ENCODE measurements around the gene WAS.

WAS gene

DNA sequence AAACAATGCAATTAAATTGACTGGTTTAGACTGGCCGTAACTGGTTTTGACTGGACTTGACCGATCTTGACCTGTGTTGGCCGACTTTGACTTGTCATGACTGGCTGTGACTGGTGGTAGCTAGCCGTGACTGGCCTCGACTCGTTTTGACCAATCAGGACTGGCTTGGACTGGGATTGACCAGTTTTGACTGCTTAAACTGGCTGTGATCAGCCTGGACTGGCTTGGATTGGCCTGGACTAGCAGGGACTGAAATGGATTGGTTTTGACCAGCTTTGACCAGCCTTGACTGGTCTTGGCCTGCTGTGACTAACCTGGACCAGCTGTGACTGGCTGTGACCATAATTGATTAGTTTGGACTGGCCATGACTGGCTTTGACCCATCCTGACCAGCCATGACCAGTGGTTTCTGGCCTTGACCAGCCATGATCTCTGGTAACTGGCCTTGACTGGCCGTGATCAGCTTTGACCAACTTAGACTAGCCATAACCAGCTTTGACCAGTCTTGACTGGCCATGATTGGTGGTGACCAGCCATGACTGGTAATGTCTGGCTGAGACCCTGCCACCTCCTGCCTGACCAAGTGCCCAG, 26.0 kb downstream of the WAS start:
- H3K4me1 ChIP-seq (ENCODE audit: control insufficient read depth, insufficient read depth, low read depth, low read length): no peaks in the 10 kb centered on the region
- no peak overlapping the region for H3K4me2 ChIP-seq (ENCODE audit: low read length, poor library complexity, severe bottlenecking)
- no peak overlapping the region for H3K18ac ChIP-seq (ENCODE audit: low read depth in 1 of 2, low read length in 2 of 2)
- H3K36me3 ChIP-seq (ENCODE audit: control insufficient read depth in 1 of 2, insufficient read depth in 2 of 2, low read depth in 1 of 2, low read length in 2 of 2): peaks cover 0 to 39% of the 10 kb centered on the region in 2 experiments
- H3K27me3 ChIP-seq (ENCODE audit: control insufficient read depth in 1 of 2, insufficient read depth in 1 of 2, low read length in 2 of 2): peaks cover 0 to 23% of the 10 kb centered on the region in 2 experiments
- H3K79me1 ChIP-seq (replicated peaks; ENCODE audit: low read length, poor library complexity, severe bottlenecking): peaks cover 17% of the 10 kb centered on the region
- H2BK5ac ChIP-seq (ENCODE audit: low read depth, low read length, poor library complexity, severe bottlenecking): no peak overlapping the region
- H3K9ac ChIP-seq (ENCODE audit: low read length): no peak overlapping the region
- no peak overlapping the region for H2AFZ ChIP-seq (ENCODE audit: low read depth, low read length)
- H2BK12ac ChIP-seq (ENCODE audit: low read length in 2 of 2): no peak overlapping the region
- H3K14ac ChIP-seq (ENCODE audit: low read length in 2 of 2): no peak overlapping the region
- WGBS: 97% methylated on average over 6 of the region's 7 CpGs
- H2BK120ac ChIP-seq (ENCODE audit: low read depth, low read length): no peak overlapping the region
- H2BK15ac ChIP-seq (ENCODE audit: low read depth, poor library complexity, severe bottlenecking): no peak overlapping the region
- H3K9me3 ChIP-seq (ENCODE audit: control insufficient read depth, low read length): no peaks in the 10 kb centered on the region
- H3K4ac ChIP-seq (ENCODE audit: low read depth in 1 of 2, low read length in 2 of 2): no peak overlapping the region
- no peak overlapping the region for H4K91ac ChIP-seq (ENCODE audit: low read length)
- no peak overlapping the region for H3K23ac ChIP-seq (ENCODE audit: low read length in 2 of 2)
- H2AK5ac ChIP-seq (ENCODE audit: low read length, severe bottlenecking): no peak overlapping the region
- DNase-seq: no peak
- H4K8ac ChIP-seq (ENCODE audit: low read length): no peak overlapping the region
- H3K27ac ChIP-seq (ENCODE audit: low read length, poor library complexity, severe bottlenecking): no peak overlapping the region
- H3K4me3 ChIP-seq (ENCODE audit: insufficient read depth in 1 of 2, low read depth in 1 of 2, low read length in 2 of 2): no peak overlapping the region

DNA sequence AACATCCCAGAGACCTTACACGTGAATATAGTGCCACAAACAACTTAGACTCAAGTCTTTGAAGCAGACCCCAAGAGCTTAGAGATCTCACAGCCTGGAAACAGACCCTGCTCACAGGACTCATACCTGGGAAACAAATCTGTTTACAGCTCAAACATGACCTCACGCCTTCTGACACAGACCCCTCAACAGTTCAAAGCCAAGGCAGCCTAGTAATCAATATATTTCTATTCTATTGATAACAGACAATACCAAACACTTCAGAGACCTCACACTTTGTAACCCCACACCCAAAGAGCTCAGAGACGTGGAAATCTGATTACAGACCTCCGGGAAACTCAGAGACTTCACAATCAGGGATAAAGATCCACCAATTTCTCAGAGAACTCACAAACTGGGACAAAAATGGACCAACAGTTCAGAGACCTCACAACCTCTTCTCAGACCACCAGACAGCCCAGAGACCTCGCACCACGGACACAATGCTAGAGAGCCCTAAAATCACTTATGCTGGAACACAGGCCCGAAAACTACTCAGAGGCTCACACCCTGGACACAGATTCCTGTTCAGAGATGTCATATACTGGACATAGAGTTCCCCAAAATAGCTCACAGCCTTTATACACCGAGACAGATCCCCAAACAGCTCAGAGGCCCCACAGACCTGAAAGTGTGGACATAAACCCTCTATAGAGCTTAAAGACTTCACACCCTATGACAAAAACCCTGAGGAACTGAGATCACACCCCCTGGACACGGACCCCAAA, 27.7 kb downstream of the WAS start:
- H3K4me1 ChIP-seq (ENCODE audit: control insufficient read depth, insufficient read depth, low read depth, low read length): no peaks in the 10 kb centered on the region
- no peak overlapping the region for H4K8ac ChIP-seq (ENCODE audit: low read length)
- no peak overlapping the region for H3K27ac ChIP-seq (ENCODE audit: low read length, poor library complexity, severe bottlenecking)
- H2AFZ ChIP-seq (ENCODE audit: low read depth, low read length): no peak overlapping the region
- no peak overlapping the region for H3K9ac ChIP-seq (ENCODE audit: low read length)
- H2BK12ac ChIP-seq (ENCODE audit: low read length in 2 of 2): no peak overlapping the region
- no peak overlapping the region for H2BK15ac ChIP-seq (ENCODE audit: low read depth, poor library complexity, severe bottlenecking)
- peaks cover 8% of the 10 kb centered on the region for H3K79me1 ChIP-seq (replicated peaks; ENCODE audit: low read length, poor library complexity, severe bottlenecking)
- H3K23ac ChIP-seq (ENCODE audit: low read length in 2 of 2): no peak overlapping the region
- no peak overlapping the region for H2AK5ac ChIP-seq (ENCODE audit: low read length, severe bottlenecking)
- no peak overlapping the region for H3K14ac ChIP-seq (ENCODE audit: low read length in 2 of 2)
- no peaks in the 10 kb centered on the region for H3K9me3 ChIP-seq (ENCODE audit: control insufficient read depth, low read length)
- 89% methylated on average over 9 of the region's 9 CpGs for WGBS
- no peak overlapping the region for H3K4me3 ChIP-seq (ENCODE audit: insufficient read depth in 1 of 2, low read depth in 1 of 2, low read length in 2 of 2)
- H3K27me3 ChIP-seq (ENCODE audit: control insufficient read depth in 1 of 2, insufficient read depth in 1 of 2, low read length in 2 of 2): peaks cover 0 to 23% of the 10 kb centered on the region in 2 experiments
- H3K18ac ChIP-seq (ENCODE audit: low read depth in 1 of 2, low read length in 2 of 2): no peak overlapping the region
- H2BK120ac ChIP-seq (ENCODE audit: low read depth, low read length): no peak overlapping the region
- peaks cover 0 to 21% of the 10 kb centered on the region in 2 experiments for H3K36me3 ChIP-seq (ENCODE audit: control insufficient read depth in 1 of 2, insufficient read depth in 2 of 2, low read depth in 1 of 2, low read length in 2 of 2)
- H3K4me2 ChIP-seq (ENCODE audit: low read length, poor library complexity, severe bottlenecking): no peak overlapping the region
- H2BK5ac ChIP-seq (ENCODE audit: low read depth, low read length, poor library complexity, severe bottlenecking): no peak overlapping the region
- no peak for DNase-seq
- H4K91ac ChIP-seq (ENCODE audit: low read length): no peak overlapping the region
- H3K4ac ChIP-seq (ENCODE audit: low read depth in 1 of 2, low read length in 2 of 2): no peak overlapping the region

DNA sequence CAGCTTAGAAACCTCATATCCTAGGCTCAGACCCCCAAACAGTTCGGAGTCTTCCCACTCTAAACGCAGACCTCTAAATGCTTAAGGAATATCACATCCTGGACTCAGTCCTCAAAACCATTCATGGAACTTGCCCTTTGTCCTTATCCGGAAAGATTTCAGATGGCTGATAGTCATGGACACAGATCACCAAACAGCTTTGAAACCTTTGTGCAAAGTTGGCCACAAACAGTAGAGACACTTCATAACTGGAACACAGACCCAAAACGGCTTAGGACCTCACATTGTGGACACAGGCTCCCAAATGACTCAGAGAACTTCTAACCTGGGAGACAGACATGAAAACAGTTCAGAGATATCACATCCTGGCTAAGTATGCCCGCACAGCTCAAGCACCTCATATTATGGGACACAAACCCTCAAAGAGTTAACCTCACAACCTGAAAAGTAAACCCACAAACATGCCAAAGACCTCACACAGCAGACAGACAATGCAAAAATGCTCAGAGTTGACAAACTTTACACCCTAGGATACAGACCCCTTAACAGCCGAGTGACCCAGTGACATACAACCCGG, 28.4 kb downstream of the WAS start:
- Histone ChIP-seq H3K36me3 (ENCODE audit: control insufficient read depth in 1 of 2, insufficient read depth in 2 of 2, low read depth in 1 of 2, low read length in 2 of 2) (peaks cover 0 to 15% of the 10 kb centered on the region in 2 experiments), H3K27me3 (ENCODE audit: control insufficient read depth in 1 of 2, insufficient read depth in 1 of 2, low read length in 2 of 2) (peaks cover 0 to 23% of the 10 kb centered on the region in 2 experiments), H2BK120ac (ENCODE audit: low read depth, low read length) (no peak overlapping the region), H3K9me3 (ENCODE audit: control insufficient read depth, low read length) (no peaks in the 10 kb centered on the region), H3K4me1 (ENCODE audit: control insufficient read depth, insufficient read depth, low read depth, low read length) (no peaks in the 10 kb centered on the region), H3K18ac (ENCODE audit: low read depth in 1 of 2, low read length in 2 of 2) (no peak overlapping the region), H3K23ac (ENCODE audit: low read length in 2 of 2) (no peak overlapping the region), H2AFZ (ENCODE audit: low read depth, low read length) (no peak overlapping the region), H3K4ac (ENCODE audit: low read depth in 1 of 2, low read length in 2 of 2) (no peak overlapping the region), H2BK12ac (ENCODE audit: low read length in 2 of 2) (no peak overlapping the region), H3K79me1 (replicated peaks; ENCODE audit: low read length, poor library complexity, severe bottlenecking) (peaks cover 5% of the 10 kb centered on the region), H3K4me3 (ENCODE audit: insufficient read depth in 1 of 2, low read depth in 1 of 2, low read length in 2 of 2) (no peak overlapping the region), H2BK5ac (ENCODE audit: low read depth, low read length, poor library complexity, severe bottlenecking) (no peak overlapping the region), H4K8ac (ENCODE audit: low read length) (no peak overlapping the region), H3K27ac (ENCODE audit: low read length, poor library complexity, severe bottlenecking) (no peak overlapping the region), H3K14ac (ENCODE audit: low read length in 2 of 2) (no peak overlapping the region), H2BK15ac (ENCODE audit: low read depth, poor library complexity, severe bottlenecking) (no peak overlapping the region), H3K9ac (ENCODE audit: low read length) (no peak overlapping the region), H2AK5ac (ENCODE audit: low read length, severe bottlenecking) (no peak overlapping the region), H3K4me2 (ENCODE audit: low read length, poor library complexity, severe bottlenecking) (no peak overlapping the region), H4K91ac (ENCODE audit: low read length) (no peak overlapping the region)
- WGBS: 95% methylated on average over 7 of the region's 7 CpGs
- DNase-seq: no peak

DNA sequence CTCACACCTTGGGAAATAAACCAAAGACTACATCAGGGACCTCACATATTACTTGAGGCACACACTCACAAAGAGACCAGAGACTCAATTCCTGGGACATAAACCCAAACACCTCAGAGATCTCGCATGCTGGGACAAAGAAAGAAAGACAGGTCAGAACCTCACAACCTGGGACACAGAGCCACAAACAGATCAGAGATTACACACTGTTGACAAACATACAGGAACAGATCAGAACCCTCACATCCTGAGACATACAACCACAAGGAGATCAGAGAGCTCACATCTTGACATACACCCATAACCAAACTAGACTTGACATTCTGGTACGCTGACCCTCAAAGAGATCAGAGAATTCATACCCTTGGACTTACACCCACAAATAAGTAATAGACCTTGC, 30.2 kb downstream of the WAS start:
- 97% methylated on average over 2 of the region's 2 CpGs for WGBS

More for the DNA sequence above, 30.2 kb downstream of the WAS start:
- H4K91ac ChIP-seq (ENCODE audit: low read length): no peak overlapping the region
- H3K4me3 ChIP-seq (ENCODE audit: insufficient read depth in 1 of 2, low read depth in 1 of 2, low read length in 2 of 2): no peak overlapping the region
- no peak overlapping the region for H3K23ac ChIP-seq (ENCODE audit: low read length in 2 of 2)
- peaks cover 4% of the 10 kb centered on the region for H3K79me1 ChIP-seq (replicated peaks; ENCODE audit: low read length, poor library complexity, severe bottlenecking)
- no peak overlapping the region for H2BK5ac ChIP-seq (ENCODE audit: low read depth, low read length, poor library complexity, severe bottlenecking)
- no peak overlapping the region for H3K4me2 ChIP-seq (ENCODE audit: low read length, poor library complexity, severe bottlenecking)
- H3K14ac ChIP-seq (ENCODE audit: low read length in 2 of 2): no peak overlapping the region
- no peak overlapping the region for H2BK15ac ChIP-seq (ENCODE audit: low read depth, poor library complexity, severe bottlenecking)
- H3K9me3 ChIP-seq (ENCODE audit: control insufficient read depth, low read length): no peaks in the 10 kb centered on the region
- no peak overlapping the region for H3K18ac ChIP-seq (ENCODE audit: low read depth in 1 of 2, low read length in 2 of 2)
- no peak overlapping the region for H3K4ac ChIP-seq (ENCODE audit: low read depth in 1 of 2, low read length in 2 of 2)
- H2BK120ac ChIP-seq (ENCODE audit: low read depth, low read length): no peak overlapping the region
- H2AFZ ChIP-seq (ENCODE audit: low read depth, low read length): no peak overlapping the region
- H3K4me1 ChIP-seq (ENCODE audit: control insufficient read depth, insufficient read depth, low read depth, low read length): no peaks in the 10 kb centered on the region
- no peak overlapping the region for H2AK5ac ChIP-seq (ENCODE audit: low read length, severe bottlenecking)
- H3K36me3 ChIP-seq (ENCODE audit: control insufficient read depth in 1 of 2, insufficient read depth in 2 of 2, low read depth in 1 of 2, low read length in 2 of 2): no peaks in the 10 kb centered on the region
- peaks cover 0 to 18% of the 10 kb centered on the region in 2 experiments for H3K27me3 ChIP-seq (ENCODE audit: control insufficient read depth in 1 of 2, insufficient read depth in 1 of 2, low read length in 2 of 2)
- no peak for DNase-seq
- H3K9ac ChIP-seq (ENCODE audit: low read length): no peak overlapping the region
- no peak overlapping the region for H3K27ac ChIP-seq (ENCODE audit: low read length, poor library complexity, severe bottlenecking)
- no peak overlapping the region for H4K8ac ChIP-seq (ENCODE audit: low read length)
- H2BK12ac ChIP-seq (ENCODE audit: low read length in 2 of 2): no peak overlapping the region

All from mesenchymal stem cell (in vitro differentiated cells and primary cell).